Measurements from ENCODE around the gene SMIM32. TPM values are rescaled to one million over a fixed set of nuclear protein-coding genes. Genes with fewer than 3 reads are reported as not detected.

SMIM32 gene
- total and polyA plus RNA-seq, 2 of the 4 experiments (the other 2 are of a cell fraction): not detected

- no peak overlapping the region for H2AK5ac ChIP-seq (ENCODE audit: low read depth, low read length)
- intact Hi-C loops (cut with micrococcal nuclease) (no loop called here), in situ Hi-C loops (cut with MboI; ENCODE audit: low sequenced_read_pairs) (loop anchor here (25.0 kb wide), 1 partner anchor 660 kb away; no protein-coding TSS in a partner anchor), dilution Hi-C loops (cut with HindIII; ENCODE audit: low sequenced_read_pairs, unreplicated experiment) (no loop called here)
- no peak overlapping the region for H3K9ac ChIP-seq (ENCODE audit: low read depth, low read length)
- H2AFZ ChIP-seq (replicated peaks; ENCODE audit: low read length, poor library complexity): no peak overlapping the region
- no peak overlapping the region for H2BK15ac ChIP-seq (ENCODE audit: low read depth, low read length)
- H4K8ac ChIP-seq (ENCODE audit: low read depth in 2 of 2, low read length in 2 of 2): no peak overlapping the region
- H3K4me1 ChIP-seq (ENCODE audit: control insufficient read depth, insufficient read depth, low read length): no peaks in the 10 kb centered on the region
- H3K14ac ChIP-seq (replicated peaks; ENCODE audit: low read depth, low read length): no peak overlapping the region
- H3K9me1 ChIP-seq (ENCODE audit: insufficient read depth, low read length): no peaks in the 10 kb centered on the region
- H3K79me1 ChIP-seq (ENCODE audit: low read depth in 1 of 2, low read length in 2 of 2): no peaks in the 10 kb centered on the region
- no peaks in the 10 kb centered on the region for H4K20me1 ChIP-seq (ENCODE audit: insufficient read depth, low read length)
- no TSS peak for BruUV-seq (replicated peaks)
- H4K91ac ChIP-seq (ENCODE audit: insufficient read depth, low read depth, low read length): no peak overlapping the region
- no peak overlapping the region for H3K56ac ChIP-seq (ENCODE audit: extremely low read depth, insufficient read depth, low read length)
- no peak overlapping the region for H2BK20ac ChIP-seq (ENCODE audit: low read depth, low read length)
- no peaks in the 10 kb centered on the region; the same call in none of the 2 replicates for H3K27me3 ChIP-seq (ENCODE audit: control insufficient read depth, insufficient read depth, low read length)
- POLR2A ChIA-PET (ENCODE audit: unreplicated experiment): no interaction called here
- H3K18ac ChIP-seq (ENCODE audit: low read depth, low read length): no peak overlapping the region
- H3K4ac ChIP-seq (ENCODE audit: low read depth, low read length): no peak overlapping the region
- H3K4me3 ChIP-seq (ENCODE audit: insufficient read depth, low read depth, low read length): no peak overlapping the region
- ATAC-seq (ENCODE audit: low read depth) (no peak), DNase-seq (no peak)
- H2BK5ac ChIP-seq (ENCODE audit: low read depth, low read length, poor library complexity, severe bottlenecking): no peak overlapping the region
- H3K36me3 ChIP-seq (ENCODE audit: control insufficient read depth, insufficient read depth, low read length): no peaks in the 10 kb centered on the region
- WGBS, 2 experiments (ENCODE audit: extremely low coverage in 2 of 2, insufficient read length in 1 of 2): 30% methylated on average over 1 of the region's 4 CpGs; no CpG with 5 or more reads in 1 of the 2 experiments
- H3K23ac ChIP-seq (ENCODE audit: low read depth, low read length): no peak overlapping the region
- no peak overlapping the region for H4K5ac ChIP-seq (ENCODE audit: low read depth, low read length)
- no peak overlapping the region for H2AK9ac ChIP-seq (replicated peaks; ENCODE audit: low read depth, low read length, poor library complexity)
- H3K27ac ChIP-seq (ENCODE audit: insufficient read depth, low read length): no peak overlapping the region
- TF ChIP-seq NFE2L2 (IDR thresholded peaks at IDR 0.05; ENCODE audit: low read depth, low read length) (no peak), BHLHE40 (IDR thresholded peaks at IDR 0.05; ENCODE audit: low read depth, low read length) (no peak), USF2 (IDR thresholded peaks at IDR 0.05; ENCODE audit: low read depth, low read length) (no peak), CEBPB (IDR thresholded peaks at IDR 0.05; ENCODE audit: low read depth, low read length) (no peak), POLR2A (IDR thresholded peaks at IDR 0.05; ENCODE audit: low read depth, low read length) (no peak)
- H3K4me2 ChIP-seq (ENCODE audit: low read depth, low read length): no peak overlapping the region
- H3K9me3 ChIP-seq (ENCODE audit: control insufficient read depth, insufficient read depth, low read length): peaks cover 4% of the 10 kb centered on the region; the same call in 1 of the 2 replicates
- CTCF ChIA-PET: interaction anchor here (0.6 kb wide), 1 partner anchor 223 kb away, joined by 3 read pairs; no protein-coding TSS in a partner anchor
- no peak overlapping the region for H2BK120ac ChIP-seq (ENCODE audit: low read depth, low read length)
Measured at GRCh38 chr5:136222580-136223235, 29.7 kb upstream of the SMIM32 start.

Measured in IMR-90 (cell line).